Transverse colon (tissue), 4 donors: Measurements from ENCODE around the gene CES2. TPM values are rescaled to one million over a fixed set of nuclear protein-coding genes. Genes with fewer than 3 reads are reported as not detected.
"Not testable (repeated sequence)": the region's sequence is repeated elsewhere in the genome, so short reads cannot be mapped to it uniquely, and the experiment has no call there.

Experiments
- DNase-seq: peaks from one replicate; pipeline ENCODE4 v3.0.0-alpha.2; 2019
- H3K27ac ChIP-seq, 4 donors: fragments of 200-600 bp; sonication (generic); 2 replicates each; pipeline ENCODE4 v1.5.1; 2016 to 2018; ENCODE audit warnings: inconsistent platforms in 4 of 4
- H3K27me3 ChIP-seq: fragments of 200-600 bp; sonication (generic); 2 replicates; pipeline ENCODE4 v1.5.1; 2017; ENCODE audit warnings: inconsistent platforms
- H3K36me3 ChIP-seq, 4 donors: fragments of 200-600 bp; sonication (generic); 2 replicates each; pipeline ENCODE4 v1.5.1; 2017 to 2019; ENCODE audit warnings: inconsistent platforms in 4 of 4
- H3K4me1 ChIP-seq, 4 donors: fragments of 200-600 bp; sonication (generic); 2 replicates each; pipeline ENCODE4 v1.5.1; 2017 to 2020; ENCODE audit warnings: inconsistent platforms in 4 of 4
- H3K4me3 ChIP-seq, 4 donors: fragments of 200-600 bp; sonication (generic); 1 replicate in 1 of 4; 2 replicates in 3 of 4; pipeline versions ENCODE4 v1.5.1 to v1.6.1; 2017 to 2019; ENCODE audit warnings: inconsistent platforms in 4 of 4
- H3K9me3 ChIP-seq, 2 donors: fragments of 200-600 bp; sonication (generic); 2 replicates each; pipeline ENCODE4 v1.5.1; 2017 to 2019; ENCODE audit warnings: inconsistent platforms in 2 of 2
- CTCF ChIP-seq, 5 experiments: fragments of 200-600 bp in 3 of 5; fragments of 450-650 bp in 2 of 5; sonication (generic) in 3 of 5; IDR thresholded peaks; 1 replicate in 2 of 5; 2 replicates in 3 of 5; pipeline ENCODE4 v1.5.1; 2016 to 2017; ENCODE audit warnings: antibody characterized with exemption in 5 of 5, inconsistent platforms in 3 of 5, mild to moderate bottlenecking in 2 of 5, moderate library complexity in 1 of 5
- EP300 ChIP-seq: sonication (generic); formaldehyde crosslinking; IDR thresholded peaks from one replicate; pipeline ENCODE4 v1.6.1; 2017; ENCODE audit warnings: antibody characterized with exemption, low read depth
- POLR2A ChIP-seq: fragments of 450-650 bp; IDR thresholded peaks from one replicate; pipeline ENCODE4 v1.6.1; 2016; ENCODE audit warnings: antibody characterized with exemption, mild to moderate bottlenecking, moderate library complexity
- POLR2AphosphoS5 ChIP-seq, 3 donors: sonication (generic); formaldehyde crosslinking; IDR thresholded peaks; one replicate each; pipeline ENCODE4 v1.6.1; 2016; ENCODE audit warnings: antibody characterized with exemption in 3 of 3
- WGBS, 2 donors: methylation state at CpG; one replicate each; pipeline ENCODE4 v1.1.5; 2018; ENCODE audit warnings: low coverage in 1 of 2; 5-methylcytosine and 5-hydroxymethylcytosine counted together
- in situ Hi-C, 4 donors: fragments of 200-750 bp; cut with MboI; loops; one replicate each; pipeline versions ENCODE4 v1.15.0 to v1.15.1; 2017; ENCODE audit warnings: low sequenced_read_pairs in 3 of 4, low pct_ligation_motif_present in 1 of 4, low pct_unique_long_range_greater_than_20kb in 1 of 4
- intact Hi-C: fragments of 100-400 bp; cut with DNase I; formaldehyde crosslinking; loops from one replicate; pipeline ENCODE4 v1.15.1; 2023; ENCODE audit warnings: low total_unique reads
- total RNA-seq, 4 donors: library from RNA; depleted of rRNA; stranded (reverse); fragments of >200 nt; gene quantifications; one replicate each; pipeline ENCODE4 v1.1.0, GENCODE V29; 2016

Gene CES2
- total RNA-seq, 4 donors from 2014 or later, result 462 to 1,338 (median 921) TPM

DNA sequence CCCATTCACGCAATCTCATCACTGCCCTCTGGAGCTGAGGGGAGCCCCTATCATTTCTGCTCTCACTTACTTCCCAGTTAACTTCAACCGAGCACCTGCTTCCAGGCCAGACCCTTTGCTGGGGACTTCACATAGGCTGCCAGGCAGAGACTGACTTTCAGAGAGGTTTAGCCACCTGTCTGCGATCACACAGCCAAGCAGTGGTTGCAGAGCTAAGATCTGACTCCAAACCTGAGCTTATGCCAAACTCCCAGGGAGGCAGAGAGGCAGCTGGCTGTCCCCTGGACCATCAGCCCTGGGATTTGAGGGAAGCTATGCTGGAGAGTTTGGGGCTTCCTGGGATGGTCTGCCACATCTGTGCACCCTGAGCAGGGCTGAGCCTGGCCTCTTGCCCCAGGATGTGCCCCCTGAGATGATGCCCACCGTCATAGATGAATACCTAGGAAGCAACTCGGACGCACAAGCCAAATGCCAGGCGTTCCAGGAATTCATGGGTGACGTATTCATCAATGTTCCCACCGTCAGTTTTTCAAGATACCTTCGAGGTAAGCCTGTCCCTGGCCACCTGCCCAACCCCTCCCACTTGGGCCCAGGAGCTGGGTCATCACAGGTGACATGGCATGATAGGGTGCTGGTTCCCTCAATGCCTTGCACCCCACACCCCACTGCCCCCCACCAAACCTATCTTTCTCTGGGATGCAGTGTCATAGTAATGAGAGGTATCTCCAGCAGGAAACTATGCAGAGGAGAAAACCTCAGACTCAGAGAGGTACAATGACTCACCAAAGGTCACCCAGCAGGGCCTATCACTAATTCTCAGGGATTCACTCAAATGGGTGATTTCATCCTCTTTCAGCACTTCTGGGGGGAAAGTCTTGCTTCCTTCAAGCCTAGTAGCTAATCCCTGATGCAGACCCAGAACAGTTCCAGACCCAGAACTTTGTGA is 35.7 kb downstream of the CES2 start:
- Histone ChIP-seq H3K4me1 (no peaks in the 10 kb centered on the region), H3K27me3 (no peaks in the 10 kb centered on the region), H3K27ac (no peak overlapping the region), H3K4me3 (no peak overlapping the region), H3K36me3 (no peaks in the 10 kb centered on the region), H3K9me3 (no peaks in the 10 kb centered on the region)
- DNase-seq, result no peak
- intact Hi-C loops, result no loop called here
- 81 to 92% methylated on average over 2 to 10 of the region's 10 CpGs for WGBS, 2 donors
- TF ChIP-seq POLR2A, result no peak
- no peak for TF ChIP-seq CTCF (IDR thresholded peaks at IDR 0.05)
- TF ChIP-seq EP300, result no peak
- no peak for TF ChIP-seq POLR2AphosphoS5 (IDR thresholded peaks at IDR 0.05)
- in situ Hi-C loops, result loop anchor here in 2 of 4 donors (25.0 kb wide), 2 partner anchors 191 to 416 kb away; partner anchors contain the start of genes B3GNT9 (in 1 of the 2), FBXL8 (in 1 of the 2), HSF4 (in 1 of the 2) and NOL3 (in 1 of the 2)

- no peak for DNase-seq
- no peaks in the 10 kb centered on the region for H3K36me3 ChIP-seq
- H3K4me1 ChIP-seq, result peaks cover 0 to 11% (median 0%) of the 10 kb centered on the region in 4 donors
- H3K27ac ChIP-seq, result no peak overlapping the region
- 74 to 84% methylated on average over 3 to 9 of the region's 9 CpGs for WGBS, 2 donors
- no peak for TF ChIP-seq POLR2AphosphoS5 (IDR thresholded peaks at IDR 0.05)
- TF ChIP-seq POLR2A, result no peak
- no peak for TF ChIP-seq CTCF (IDR thresholded peaks at IDR 0.05)
- TF ChIP-seq EP300, result no peak
- no peaks in the 10 kb centered on the region for H3K27me3 ChIP-seq
- in situ Hi-C loops (loop anchor here in 2 of 4 donors (25.0 kb wide), 2 partner anchors 189 to 414 kb away; partner anchors contain the start of genes B3GNT9 (in 1 of the 2), FBXL8 (in 1 of the 2), HSF4 (in 1 of the 2) and NOL3 (in 1 of the 2)), intact Hi-C loops (no loop called here)
- no peak overlapping the region for H3K4me3 ChIP-seq
- no peaks in the 10 kb centered on the region for H3K9me3 ChIP-seq
These were observed 37.7 kb downstream of the CES2 start for GRCh38 chr16:66972983-66973382.

DNA sequence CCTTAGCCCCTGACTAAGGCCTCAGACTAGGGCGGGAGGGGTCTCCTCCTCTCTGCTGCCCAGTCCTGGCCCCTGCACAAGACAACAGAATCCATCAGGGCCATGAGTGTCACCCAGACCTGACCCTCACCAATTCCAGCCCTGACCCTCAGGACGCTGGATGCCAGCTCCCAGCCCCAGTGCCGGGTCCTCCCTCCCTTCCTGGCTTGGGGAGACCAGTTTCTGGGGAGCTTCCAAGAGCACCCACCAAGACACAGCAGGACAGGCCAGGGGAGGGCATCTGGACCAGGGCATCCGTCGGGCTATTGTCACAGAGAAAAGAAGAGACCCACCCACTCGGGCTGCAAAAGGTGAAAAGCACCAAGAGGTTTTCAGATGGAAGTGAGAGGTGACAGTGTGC is 38.4 kb downstream of the CES2 start:
- no peak for TF ChIP-seq EP300
- no peak for TF ChIP-seq POLR2AphosphoS5 (IDR thresholded peaks at IDR 0.05)
- no peak for TF ChIP-seq CTCF (IDR thresholded peaks at IDR 0.05)
- no peak for TF ChIP-seq POLR2A
- H3K27ac ChIP-seq, result no peak overlapping the region
- 88% methylated on average over 5 of the region's 6 CpGs; no CpG with 5 or more reads in 1 of the 2 donors for WGBS, 2 donors
- intact Hi-C loops (no loop called here), in situ Hi-C loops (loop anchor here in 2 of 4 donors (25.0 kb wide), 2 partner anchors 189 to 414 kb away; partner anchors contain the start of genes B3GNT9 (in 1 of the 2), FBXL8 (in 1 of the 2), HSF4 (in 1 of the 2) and NOL3 (in 1 of the 2))
- peaks cover 0 to 11% (median 0%) of the 10 kb centered on the region in 4 donors for H3K4me1 ChIP-seq
- no peak overlapping the region for H3K4me3 ChIP-seq
- no peaks in the 10 kb centered on the region for H3K27me3 ChIP-seq
- DNase-seq, result no peak
- no peaks in the 10 kb centered on the region for H3K9me3 ChIP-seq
- H3K36me3 ChIP-seq, result no peaks in the 10 kb centered on the region

GRCh38 chr16:66974156-66974931 is 39.0 kb downstream of the CES2 start:
- in situ Hi-C loops, result loop anchor here in 2 of 4 donors (25.0 kb wide), 2 partner anchors 188 to 413 kb away; partner anchors contain the start of genes B3GNT9 (in 1 of the 2), FBXL8 (in 1 of the 2), HSF4 (in 1 of the 2) and NOL3 (in 1 of the 2)

More at GRCh38 chr16:66974156-66974931, 39.0 kb downstream of the CES2 start:
- H3K4me3 ChIP-seq, H3K27me3 ChIP-seq, DNase-seq, H3K27ac ChIP-seq, H3K9me3 ChIP-seq, H3K36me3 ChIP-seq, intact Hi-C loops: not testable (repeated sequence)
- H3K4me1 ChIP-seq, result peaks cover 0 to 11% (median 0%) of the 10 kb centered on the region in 4 donors
- 82% methylated on average over 30 of the region's 32 CpGs; no CpG with 5 or more reads in 1 of the 2 donors for WGBS, 2 donors
